ENCODE data around the gene CNGA3.

- no peak for TF ChIP-seq EZH2 (IDR thresholded peaks at IDR 0.05; ENCODE audit: low read length, missing control alignments)
- TF ChIP-seq CTCF (conservative IDR thresholded peaks at IDR 0.05 in 1 of 2, IDR thresholded peaks at IDR 0.05 in 1 of 2; ENCODE audit: low read depth in 1 of 2, low read length in 2 of 2): no peak
These were observed 80.5 kb downstream of the CNGA3 start for GRCh38 chr2:98426771-98427170.

All from fibroblast of lung (primary cell).